T1000 (cell line): Measurements from ENCODE around the gene SNX32.

Source experiments
- DNase-seq: peaks from one replicate; lab custom pipeline; 2025; ENCODE audit warnings: mixed read lengths; lab: John Stamatoyannopoulos, UW

SNX32 gene

DNA sequence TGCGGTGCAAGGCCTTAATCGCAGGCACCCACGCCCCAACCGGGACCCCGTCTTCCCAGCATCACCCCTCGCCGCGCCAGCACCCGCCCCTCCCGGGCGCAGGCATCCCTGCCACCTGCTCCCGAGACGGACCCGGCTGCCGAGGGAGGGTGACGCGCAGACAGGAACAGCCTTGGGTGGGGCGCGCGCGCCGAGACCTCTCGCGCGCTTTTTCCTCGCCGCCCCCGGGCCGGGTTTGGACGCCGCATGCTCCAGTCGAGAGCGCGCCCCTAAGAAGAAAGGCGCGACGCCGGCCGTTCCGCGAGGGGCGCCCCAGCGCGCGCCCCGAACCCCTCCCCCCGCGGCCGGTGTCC, 23.7 kb downstream of the SNX32 start:
- no peak for DNase-seq

DNA sequence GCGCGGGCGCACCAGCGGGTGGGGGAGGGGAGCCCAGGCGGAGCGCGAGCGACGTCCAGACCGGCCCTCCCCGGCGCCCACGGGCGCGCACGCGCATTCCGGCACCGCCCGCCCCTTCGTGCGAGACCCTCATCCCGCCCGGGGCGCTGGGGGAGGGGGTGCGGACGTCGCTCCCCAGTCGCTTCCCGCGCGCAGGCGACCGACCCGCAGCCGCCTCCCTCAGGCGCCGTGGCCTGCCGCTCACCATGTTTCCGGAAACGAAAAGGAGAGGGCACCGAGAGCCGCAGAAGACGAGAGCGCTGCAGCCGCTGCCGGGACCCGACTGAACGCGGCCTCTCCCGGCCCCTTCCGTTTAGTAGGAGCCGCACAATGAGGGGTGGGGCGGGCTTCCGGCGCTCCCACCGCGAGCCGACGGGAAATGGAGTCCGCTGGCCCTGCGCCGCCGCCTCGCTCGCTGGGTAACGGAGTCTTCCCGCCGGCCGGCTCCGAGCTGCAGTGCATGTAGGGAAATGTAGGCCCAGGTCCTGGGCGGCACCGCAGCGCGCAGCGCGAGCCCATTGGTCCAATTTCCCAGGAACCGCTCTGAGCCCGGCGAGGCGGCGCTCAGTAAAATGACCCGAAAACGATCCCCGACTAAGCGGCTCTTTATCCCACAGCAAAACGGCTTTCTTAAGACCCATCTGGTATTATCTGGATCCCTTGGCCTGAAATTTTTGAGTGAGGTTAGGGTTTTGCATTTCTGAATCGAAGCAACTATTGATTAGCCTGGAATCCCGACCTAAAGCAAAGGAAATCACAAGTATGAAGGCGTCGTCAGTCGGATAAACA, 24.3 kb downstream of the SNX32 start, which contains the start of gene CFL1:
CFL1 (minus strand) TSS at position 328 of the 828 bp plus-strand sequence; CDS start at position 247, 81 bp downstream.
- peak; percentile 97 for DNase-seq

DNA sequence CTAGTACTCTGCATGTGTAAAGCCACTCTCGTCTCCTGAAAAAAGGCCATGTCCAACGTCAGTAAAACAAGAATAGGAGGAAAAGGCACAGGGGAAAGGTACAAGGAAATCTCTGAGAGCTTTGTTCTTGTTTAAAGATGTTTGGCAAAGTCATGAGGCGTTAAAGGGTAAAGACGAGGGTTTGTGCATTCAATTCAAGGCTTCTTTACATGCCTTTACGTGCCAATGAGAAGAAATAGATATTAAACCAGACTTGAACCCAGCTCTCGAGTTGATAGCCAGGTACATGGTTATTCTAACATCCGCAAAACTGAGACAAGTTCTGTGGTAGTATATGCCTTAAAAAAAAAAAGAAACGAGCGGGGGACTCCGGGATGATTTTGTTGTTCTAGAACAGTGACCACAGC, 24.9 kb downstream of the SNX32 start:
- DNase-seq = no peak

DNA sequence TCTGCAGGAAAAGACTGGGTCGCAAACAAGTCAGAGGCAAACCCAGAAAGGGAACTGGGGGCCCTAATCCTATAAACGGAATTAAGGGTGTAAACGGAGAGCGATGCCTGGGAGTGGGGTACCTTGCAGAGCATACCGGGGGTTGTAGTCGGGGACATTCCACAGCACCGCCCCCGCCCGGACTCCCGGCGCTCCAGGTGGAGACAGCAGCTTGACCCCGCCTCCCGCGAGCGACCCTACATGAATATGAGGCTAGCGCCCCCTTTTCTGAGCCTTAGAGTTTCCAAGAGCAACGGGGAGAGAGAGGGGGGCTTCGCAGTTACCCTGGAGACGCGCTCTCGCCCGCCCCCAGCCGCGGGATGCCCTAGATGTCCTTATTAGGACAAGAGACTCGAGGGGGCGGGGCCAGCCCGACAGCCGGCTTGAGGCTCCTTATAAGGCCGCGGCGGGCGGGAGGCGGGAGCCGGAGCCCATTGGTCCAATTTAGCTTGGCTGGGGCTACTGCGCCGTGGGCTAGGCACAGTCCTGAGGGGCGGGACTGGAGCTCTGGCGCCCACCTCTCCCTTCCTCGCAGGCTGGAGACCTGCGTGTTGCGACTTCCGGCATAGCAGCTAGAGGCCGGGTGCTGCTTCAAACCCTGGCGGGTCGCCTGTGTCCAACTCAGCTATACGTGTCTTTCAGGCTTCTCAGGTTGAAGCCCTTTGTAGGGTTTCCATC, 25.5 kb downstream of the SNX32 start:
- peak; percentile 90 for DNase-seq

DNA sequence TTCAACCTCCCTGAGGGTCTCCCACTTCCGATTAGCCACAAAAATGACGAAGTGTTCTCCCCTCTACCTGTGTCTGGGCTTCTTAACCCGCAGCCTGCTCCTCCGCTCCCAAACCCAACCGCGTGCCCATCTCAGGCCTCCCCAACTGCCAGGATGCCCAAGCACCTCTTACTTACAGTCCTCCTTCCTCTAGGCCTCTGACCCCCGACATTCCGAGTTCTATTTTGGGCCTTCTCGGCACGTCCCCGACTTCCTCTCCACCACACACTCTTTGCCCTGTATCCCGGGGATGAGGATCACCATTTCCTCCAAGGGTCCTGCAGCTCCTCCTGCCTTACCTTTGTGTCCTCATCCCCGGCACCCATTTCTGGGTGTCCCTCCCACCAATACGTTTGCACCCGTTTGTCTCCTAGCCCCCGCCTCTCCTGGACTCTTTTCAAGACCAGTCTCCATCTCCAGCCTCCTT, 26.1 kb downstream of the SNX32 start:
- DNase-seq = no peak

DNA sequence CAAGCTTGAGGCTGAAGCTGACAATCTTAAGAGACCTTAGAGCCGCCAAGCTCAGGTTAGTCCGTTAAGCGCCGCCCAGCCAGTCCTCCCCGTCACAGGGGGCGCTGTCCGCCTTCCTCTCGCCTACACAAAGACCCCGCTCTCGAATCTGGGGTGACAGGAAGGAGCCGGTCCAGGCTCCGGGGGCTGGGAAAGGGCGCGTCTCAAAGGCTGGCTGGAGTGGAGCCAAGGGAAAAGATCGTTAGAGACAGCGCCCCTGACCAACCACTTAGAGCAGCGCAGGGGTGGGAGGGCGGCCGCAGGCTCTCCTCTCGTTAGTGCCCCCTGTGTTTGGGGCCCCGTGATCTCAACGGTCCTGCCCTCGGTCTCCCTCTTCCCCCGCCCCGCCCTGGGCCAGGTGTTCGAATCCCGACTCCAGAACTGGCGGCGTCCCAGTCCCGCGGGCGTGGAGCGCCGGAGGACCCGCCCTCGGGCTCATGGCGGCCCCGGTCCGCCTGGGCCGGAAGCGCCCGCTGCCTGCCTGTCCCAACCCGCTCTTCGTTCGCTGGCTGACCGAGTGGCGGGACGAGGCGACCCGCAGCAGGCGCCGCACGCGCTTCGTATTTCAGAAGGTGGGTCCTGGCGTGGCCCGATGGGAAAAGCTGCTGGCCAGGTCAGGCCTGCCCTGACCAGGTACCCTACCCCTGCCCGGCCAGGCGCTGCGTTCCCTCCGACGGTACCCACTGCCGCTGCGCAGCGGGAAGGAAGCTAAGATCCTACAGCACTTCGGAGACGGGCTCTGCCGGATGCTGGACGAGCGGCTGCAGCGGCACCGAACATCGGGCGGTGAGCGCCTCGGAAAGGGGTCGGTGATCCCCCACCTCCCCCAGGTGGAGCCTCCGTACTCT, 26.8 kb downstream of the SNX32 start, which contains the start of gene MUS81:
MUS81 (plus strand) TSS at position 156 of the 887 bp plus-strand sequence; CDS start at position 477, 321 bp downstream.
- peak; percentile 88 for DNase-seq

DNA sequence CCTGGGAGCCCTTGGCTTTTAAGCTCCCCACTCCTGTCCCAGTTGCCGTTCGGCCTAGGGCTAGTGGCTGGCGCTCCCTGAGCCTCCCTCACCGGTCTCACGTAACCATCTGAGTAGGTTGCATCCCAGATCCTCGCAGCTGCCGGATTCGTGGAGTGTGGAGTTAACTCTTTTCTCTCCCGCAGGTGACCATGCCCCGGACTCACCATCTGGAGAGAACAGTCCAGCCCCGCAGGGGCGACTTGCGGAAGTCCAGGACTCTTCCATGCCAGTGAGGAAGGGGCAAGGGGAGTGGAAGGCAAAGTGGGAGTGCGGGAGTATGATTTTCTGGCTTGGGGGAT, 27.4 kb downstream of the SNX32 start:
- DNase-seq = no peak

DNA sequence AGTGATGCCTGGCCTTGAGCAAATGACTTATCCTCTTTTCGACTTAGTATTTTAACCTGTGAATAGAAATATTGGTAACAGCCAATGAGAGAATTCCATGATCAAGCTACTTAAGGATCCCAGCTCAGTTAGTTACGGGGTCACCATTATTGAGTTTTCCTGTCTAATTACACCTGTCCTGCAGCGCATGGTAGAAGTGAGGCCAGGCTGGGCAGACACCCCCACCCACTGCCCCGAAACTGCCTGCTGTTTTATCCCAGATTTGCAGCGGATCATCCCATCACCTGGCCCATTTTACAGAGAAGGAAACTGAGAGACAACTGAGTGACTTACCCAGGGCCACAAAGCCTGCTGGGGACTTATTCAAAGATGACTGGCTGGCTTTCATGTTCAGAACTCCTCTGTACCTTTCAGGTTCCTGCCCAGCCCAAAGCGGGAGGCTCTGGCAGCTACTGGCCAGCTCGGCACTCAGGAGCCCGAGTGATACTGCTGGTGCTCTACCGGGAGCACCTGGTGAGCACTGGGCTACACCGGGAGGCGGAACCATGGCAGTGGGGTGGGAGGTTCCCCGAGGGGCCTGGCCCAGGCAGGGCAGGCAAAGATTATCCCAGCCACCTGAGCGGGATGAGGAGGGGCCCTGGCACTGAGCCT, 27.9 kb downstream of the SNX32 start:
- no peak for DNase-seq

DNA sequence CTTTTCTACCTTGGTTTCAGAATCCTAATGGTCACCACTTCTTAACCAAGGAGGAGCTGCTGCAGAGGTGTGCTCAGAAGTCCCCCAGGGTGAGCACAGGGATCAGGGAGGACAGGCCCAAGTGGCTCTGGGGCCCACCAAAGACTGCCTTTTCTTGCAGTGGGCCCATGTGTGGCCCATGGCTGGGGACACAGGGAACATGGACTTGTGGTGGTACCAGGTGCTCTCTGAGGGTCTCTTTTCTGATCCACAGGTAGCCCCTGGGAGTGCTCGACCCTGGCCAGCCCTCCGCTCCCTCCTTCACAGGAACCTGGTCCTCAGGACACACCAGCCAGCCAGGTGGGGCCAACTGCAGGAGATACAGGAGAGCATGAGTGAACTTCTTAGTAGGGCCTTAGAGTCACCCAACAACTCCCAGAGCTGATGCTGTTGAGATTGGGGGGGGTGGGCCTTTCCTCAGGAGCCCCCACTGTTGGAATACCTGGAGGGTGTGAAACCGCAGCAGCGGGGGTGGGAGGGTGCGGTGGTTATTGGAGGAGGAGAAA, 28.5 kb downstream of the SNX32 start:
- no peak for DNase-seq

DNA sequence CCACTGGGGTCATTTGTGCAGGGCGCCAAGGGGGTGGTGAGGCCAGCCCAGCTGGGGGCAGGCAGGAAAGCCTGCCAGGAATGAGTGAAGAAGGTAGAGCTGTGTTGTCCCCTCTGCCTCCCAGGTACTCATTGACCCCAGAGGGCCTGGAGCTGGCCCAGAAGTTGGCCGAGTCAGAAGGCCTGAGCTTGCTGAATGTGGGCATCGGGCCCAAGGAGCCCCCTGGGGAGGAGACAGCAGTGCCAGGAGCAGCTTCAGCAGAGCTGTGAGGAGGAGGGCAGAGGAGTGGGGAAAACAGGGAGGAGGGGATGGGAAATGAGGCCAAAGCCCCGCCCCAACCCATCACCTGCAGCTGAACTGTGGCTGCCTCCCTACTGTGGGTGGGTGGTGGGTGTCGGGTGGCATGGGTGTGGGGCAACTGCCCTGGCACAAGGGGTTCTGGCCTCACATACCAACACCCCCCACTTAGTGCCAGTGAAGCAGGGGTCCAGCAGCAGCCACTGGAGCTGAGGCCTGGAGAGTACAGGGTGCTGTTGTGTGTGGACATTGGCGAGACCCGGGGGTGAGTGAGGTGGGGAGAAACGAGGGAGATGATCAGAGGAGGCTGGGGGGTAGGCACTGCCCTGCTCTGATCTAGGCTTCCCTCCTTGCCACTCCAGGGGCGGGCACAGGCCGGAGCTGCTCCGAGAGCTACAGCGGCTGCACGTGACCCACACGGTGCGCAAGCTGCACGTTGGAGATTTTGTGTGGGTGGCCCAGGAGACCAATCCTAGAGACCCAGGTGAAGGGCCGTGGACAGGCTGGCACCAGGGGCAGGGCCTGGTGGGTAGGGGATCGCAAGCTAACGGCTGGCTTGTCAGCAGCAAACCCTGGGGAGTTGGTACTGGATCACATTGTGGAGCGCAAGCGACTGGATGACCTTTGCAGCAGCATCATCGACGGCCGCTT, 29.5 kb downstream of the SNX32 start:
- DNase-seq = no peak

DNA sequence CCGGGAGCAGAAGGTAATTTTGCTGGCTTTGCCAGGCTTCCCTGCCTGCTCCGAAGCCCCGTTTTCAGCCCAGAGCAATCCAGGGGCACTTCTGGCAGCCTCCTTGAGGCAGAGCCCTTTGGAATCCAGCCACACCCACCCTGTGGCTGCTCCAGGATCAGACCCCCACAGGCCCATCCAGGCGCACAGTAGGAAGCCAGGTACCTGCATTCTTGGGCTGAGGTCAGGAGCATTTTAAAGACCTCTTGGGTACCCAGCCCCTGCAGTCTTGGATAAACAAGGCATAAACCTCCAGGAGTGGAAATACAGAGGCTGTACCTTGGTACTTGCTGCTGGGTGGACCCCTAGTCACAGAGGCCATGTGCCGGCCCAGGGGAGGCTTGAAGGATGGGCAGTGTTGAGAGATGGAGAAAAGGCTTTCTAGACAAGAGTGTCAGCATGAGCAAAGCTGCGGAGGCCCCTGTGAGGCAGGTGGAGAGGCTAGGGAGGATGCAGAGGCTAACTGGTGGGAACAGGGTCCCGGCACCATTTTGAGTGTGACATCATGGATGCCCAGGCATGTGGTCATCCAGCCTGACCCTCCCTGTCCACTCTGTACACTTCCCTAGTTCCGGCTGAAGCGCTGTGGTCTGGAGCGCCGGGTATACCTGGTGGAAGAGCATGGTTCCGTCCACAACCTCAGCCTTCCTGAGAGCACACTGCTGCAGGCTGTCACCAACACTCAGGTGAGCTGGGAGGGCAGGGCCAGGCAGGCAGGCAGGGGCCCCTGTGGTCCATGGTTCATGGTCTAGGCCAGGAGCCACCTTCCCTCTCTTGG, 30.3 kb downstream of the SNX32 start:
- DNase-seq = no peak

DNA sequence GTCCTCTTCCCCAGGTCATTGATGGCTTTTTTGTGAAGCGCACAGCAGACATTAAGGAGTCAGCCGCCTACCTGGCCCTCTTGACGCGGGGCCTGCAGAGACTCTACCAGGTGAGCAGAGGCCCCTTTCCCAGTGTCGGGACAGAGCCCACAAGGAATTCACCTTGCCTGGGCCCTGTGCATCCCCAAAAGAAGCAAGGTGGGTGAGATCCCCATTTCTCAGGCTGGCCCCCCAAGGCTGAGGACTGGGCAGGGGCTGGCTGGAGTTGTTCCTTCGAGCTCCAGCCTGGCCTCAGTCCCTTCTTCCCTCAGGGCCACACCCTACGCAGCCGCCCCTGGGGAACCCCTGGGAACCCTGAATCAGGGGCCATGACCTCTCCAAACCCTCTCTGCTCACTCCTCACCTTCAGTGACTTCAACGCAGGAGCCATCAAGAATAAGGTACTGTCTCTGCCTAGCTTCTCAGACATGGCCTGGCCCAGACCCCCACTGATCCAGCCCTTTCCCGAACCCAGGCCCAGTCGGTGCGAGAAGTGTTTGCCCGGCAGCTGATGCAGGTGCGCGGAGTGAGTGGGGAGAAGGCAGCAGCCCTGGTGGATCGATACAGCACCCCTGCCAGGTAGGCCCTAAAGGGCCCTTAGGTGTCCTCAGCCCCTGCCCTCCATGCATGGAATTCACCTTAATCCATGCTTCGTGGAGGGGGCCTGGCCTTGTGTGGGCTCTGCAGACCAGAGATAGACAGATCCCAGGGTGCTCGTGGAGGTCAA, 31.1 kb downstream of the SNX32 start:
- DNase-seq = no peak

DNA sequence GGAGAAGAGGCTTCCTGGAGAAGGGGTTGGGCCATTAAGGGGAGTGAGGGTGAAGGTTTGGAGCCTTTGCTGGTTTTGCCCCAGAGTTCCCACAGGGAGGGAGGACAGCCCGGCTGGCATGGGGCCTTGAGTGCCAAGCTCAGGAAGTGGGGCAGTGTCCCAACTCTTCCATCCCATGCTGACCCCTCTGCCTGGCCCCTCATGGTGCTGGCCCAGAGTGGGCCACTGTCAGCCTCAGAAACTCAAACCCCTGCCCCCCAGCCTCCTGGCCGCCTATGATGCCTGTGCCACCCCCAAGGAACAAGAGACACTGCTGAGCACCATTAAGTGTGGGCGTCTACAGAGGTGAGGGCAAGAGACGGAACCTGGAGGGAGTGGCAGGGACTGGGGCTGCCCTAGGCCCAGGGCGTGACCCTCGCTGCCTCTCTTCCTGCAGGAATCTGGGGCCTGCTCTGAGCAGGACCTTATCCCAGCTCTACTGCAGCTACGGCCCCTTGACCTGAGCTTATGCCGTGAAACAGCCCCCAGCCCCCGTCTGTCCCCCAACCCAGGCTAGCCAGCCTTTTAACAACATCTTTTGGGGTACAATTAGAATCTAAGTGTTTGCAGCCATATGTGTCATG, 31.9 kb downstream of the SNX32 start:
- DNase-seq = no peak

DNA sequence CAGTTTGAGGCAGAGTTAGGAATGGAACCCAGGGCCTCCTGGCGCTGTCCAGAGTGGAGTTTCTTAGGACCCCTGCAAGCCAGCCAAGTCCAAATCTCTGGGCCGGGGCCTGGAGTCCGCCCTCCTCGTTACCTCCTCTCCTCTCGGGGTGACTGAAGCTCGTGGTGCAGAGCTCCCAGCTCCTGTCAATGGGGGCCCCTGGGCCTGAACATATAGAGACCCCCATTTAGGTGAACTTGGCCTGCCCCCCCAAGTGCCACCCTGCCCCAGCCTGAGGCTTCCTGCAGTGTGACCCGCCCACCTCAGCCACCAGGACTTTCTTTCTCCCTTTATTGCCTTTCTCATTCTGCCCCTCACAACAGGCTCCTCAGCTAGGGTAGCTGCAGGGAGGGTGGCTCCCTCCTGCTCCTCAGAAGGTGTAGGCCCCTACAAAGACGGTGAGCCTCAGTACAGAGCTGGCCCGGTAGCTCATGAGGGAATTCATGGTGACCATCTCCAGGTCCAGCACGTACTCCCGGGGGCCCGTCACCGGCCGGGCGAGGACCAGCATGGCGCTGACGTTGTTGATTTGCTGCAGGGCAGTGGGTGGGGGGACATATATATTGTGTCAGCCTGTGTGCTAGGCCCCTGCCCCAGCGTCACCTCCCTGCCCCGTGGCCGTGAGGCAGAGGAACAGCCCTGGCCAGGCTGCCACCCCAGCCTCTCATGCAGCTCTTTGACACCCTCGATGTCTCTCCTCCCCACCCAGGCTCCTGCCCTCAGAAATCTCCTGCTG, 32.9 kb downstream of the SNX32 start:
- DNase-seq = no peak

DNA sequence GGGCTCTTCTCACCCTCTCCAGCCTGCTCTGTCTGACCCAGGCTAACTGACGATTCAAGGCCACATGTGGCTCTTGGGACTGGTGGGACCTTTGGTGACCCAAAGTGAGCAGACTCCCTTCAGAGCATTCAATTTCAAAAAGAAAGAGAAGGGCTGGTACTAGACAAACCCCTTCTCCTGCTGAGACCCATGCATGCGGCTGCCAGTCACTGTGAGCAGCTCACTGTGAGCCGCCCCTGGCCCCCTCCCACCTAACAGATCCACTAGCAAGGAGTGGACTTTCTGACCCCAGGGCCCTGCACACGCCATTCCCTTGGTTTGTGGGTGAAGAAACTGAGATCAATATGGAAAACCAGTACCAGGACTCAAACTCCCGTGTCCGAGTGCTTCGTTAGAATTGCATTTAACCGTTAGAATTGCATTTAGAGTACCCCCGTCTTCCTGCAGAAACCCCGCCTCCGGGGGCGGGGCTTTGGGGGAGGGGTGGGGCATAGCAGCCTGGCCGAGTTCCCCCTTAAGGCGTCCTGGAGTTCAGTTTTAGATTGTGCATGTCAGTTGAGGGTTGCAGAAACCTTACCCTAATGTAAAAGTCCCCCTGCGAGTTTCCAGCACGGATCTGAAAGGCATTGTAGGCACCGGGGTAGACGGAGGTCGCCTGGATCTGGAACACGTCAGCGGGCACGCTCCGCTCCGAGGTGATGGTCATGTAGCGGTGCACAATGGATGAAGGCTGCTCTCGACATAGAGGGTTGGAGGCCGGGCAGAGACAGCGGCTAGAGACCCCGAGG, 33.7 kb downstream of the SNX32 start:
- DNase-seq = no peak

DNA sequence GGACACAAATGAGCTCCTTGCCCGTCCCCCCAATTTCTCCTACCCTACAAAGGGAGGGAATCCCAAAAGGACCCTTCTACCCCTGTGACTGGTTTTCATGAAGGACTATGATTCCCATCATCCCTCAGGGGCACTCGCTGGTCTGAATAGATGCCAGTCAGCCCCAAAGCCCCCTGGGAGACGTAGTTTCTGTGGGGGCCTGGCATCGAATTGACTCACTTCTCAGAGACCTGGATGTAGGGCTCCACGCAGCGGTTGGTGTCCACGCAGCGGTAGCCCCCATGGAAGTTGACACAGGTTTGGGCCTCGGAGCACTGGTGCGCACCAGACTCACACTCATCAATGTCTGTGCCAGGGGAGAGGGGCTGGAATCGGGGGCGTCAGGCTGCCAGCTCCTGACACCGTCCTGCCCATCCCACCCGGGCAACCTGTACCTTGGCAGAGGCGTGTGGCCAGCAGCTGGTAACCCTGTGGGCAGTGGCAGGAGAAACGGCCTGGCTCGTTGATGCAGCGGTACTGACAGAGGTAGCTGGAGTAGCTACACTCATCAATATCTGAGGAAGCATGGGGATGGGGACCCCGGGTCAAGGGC, 34.4 kb downstream of the SNX32 start:
- DNase-seq = no peak
